CD4-positive, alpha-beta T cell treated with Interleukin-6 for 4 hours (primary cell): Measurements from ENCODE around the gene FAM167B.

ENCODE experiments used
- DNase-seq: peaks from one replicate; pipeline ENCODE4 v3.0.0-alpha.2; 2020; ENCODE audit warnings: mixed read lengths

FAM167B gene

GRCh38 chr1:32246888-32247273 is at the start of gene FAM167B:
Gene FAM167B, plus strand, starts transcription at chr1:32247222. Its CDS starts 200 bp downstream, at chr1:32247422.
- no peak for DNase-seq

GRCh38 chr1:32197837-32198236 is 49.2 kb upstream of the FAM167B start:
- DNase-seq: no peak

GRCh38 chr1:32198237-32199042 is 48.6 kb upstream of the FAM167B start:
- DNase-seq: no peak

- no peak for DNase-seq
Observed at GRCh38 chr1:32199043-32199716, 47.8 kb upstream of the FAM167B start.

GRCh38 chr1:32199717-32200072 is 47.3 kb upstream of the FAM167B start:
- DNase-seq: no peak

GRCh38 chr1:32200226-32201010 is 46.6 kb upstream of the FAM167B start, which contains the start of gene CCDC28B:
Gene CCDC28B, plus strand, starts transcription at chr1:32200595. Its CDS starts 1,341 bp downstream, at chr1:32201936.
- peak; percentile 60 for DNase-seq

GRCh38 chr1:32201011-32201855 is 45.8 kb upstream of the FAM167B start:
- DNase-seq: peak; percentile 88

- DNase-seq: no peak
Observed at GRCh38 chr1:32204943-32205361, 42.1 kb upstream of the FAM167B start.

GRCh38 chr1:32205401-32206370 is 41.3 kb upstream of the FAM167B start, which contains the start of gene IQCC:
Gene IQCC, plus strand, starts transcription at chr1:32205671. Its CDS starts 11 bp downstream, at chr1:32205682.
- peak; percentile 88 for DNase-seq

- DNase-seq: no peak
Observed at GRCh38 chr1:32208469-32208868, 38.6 kb upstream of the FAM167B start.

- no peak for DNase-seq
Observed at GRCh38 chr1:32208891-32209328, 38.1 kb upstream of the FAM167B start, which contains the start of gene DCDC2B. Gene DCDC2B, plus strand, starts transcription at chr1:32209089. Its CDS starts 5 bp downstream, at chr1:32209094.

- peak; percentile 73 for DNase-seq
Observed at GRCh38 chr1:32215629-32216480, 31.2 kb upstream of the FAM167B start.

- DNase-seq: no peak
Observed at GRCh38 chr1:32216566-32216965, 30.5 kb upstream of the FAM167B start.

- DNase-seq: no peak
Observed at GRCh38 chr1:32219022-32219421, 28.0 kb upstream of the FAM167B start.

GRCh38 chr1:32220746-32221580 is 26.1 kb upstream of the FAM167B start:
- DNase-seq: no peak

- DNase-seq: no peak
Observed at GRCh38 chr1:32221581-32221979, 25.4 kb upstream of the FAM167B start.

GRCh38 chr1:32221980-32222755 is 24.9 kb upstream of the FAM167B start, which contains the start of the genes EIF3I and TMEM234:
Gene EIF3I, plus strand, starts transcription at chr1:32222407. Its CDS starts 35 bp downstream, at chr1:32222442.
Gene TMEM234, minus strand, starts transcription at chr1:32222353. Its CDS starts 31 bp downstream, at chr1:32222322.
- DNase-seq: peak; percentile 92

- no peak for DNase-seq
Observed at GRCh38 chr1:32223683-32224082, 23.3 kb upstream of the FAM167B start.
